ENCODE results near the gene FBXO41.

- TF ChIP-seq EZH2 (IDR thresholded peaks at IDR 0.05; ENCODE audit: insufficient read depth, poor library complexity, severe bottlenecking), result no peak
- no peak for TF ChIP-seq EZH2phosphoT487 (IDR thresholded peaks at IDR 0.05; ENCODE audit: insufficient read depth, low read depth)
Observed at GRCh38 chr2:73268366-73268829, 15.9 kb downstream of the FBXO41 start.
